ENCODE measurements around the gene SAPCD2. TPM values are rescaled to one million over a fixed set of nuclear protein-coding genes. Genes with fewer than 3 reads are reported as not detected.

SAPCD2 gene
- total and polyA plus RNA-seq, 12 donors = 0.07 to 1.7 (median 0.58) TPM

GRCh38 chr9:137077758-137078693 lies 7.7 kb upstream of the SAPCD2 start:
- peak in 2 of 7 donors; percentile 35 to 44 for DNase-seq
- WGBS, 4 donors = 8 to 25% (median 12%) methylated on average over 5 to 75 of the region's 76 CpGs

GRCh38 chr9:137077010-137077747 lies 6.8 kb upstream of the SAPCD2 start, which contains the start of gene UAP1L1:
Gene UAP1L1 (plus strand): TSS chr9:137077517. CDS start chr9:137077533, 16 bp downstream.
- Histone ChIP-seq H3K4me1 (replicated peaks in 1 of 2) (peaks cover 6 to 17% of the 10 kb centered on the region in 2 donors), H3K4me3 (peak within 1 kb of the TSS; percentile 25 to 87 (median 42)), H3K9me3 (replicated peaks in 1 of 3) (no peaks in the 10 kb centered on the region), H3K27me3 (no peaks in the 10 kb centered on the region), H3K27ac (peak within 1 kb of the TSS in 3 of 5 donors; percentile 43 to 73 (median 64)), H3K36me3 (replicated peaks in 1 of 2) (peaks cover 0 to 28% of the 10 kb centered on the region in 2 donors)
- peak; percentile 50 to 66 for TF ChIP-seq POLR2A (IDR thresholded peaks at IDR 0.05)
- TF ChIP-seq, protein P1, sequence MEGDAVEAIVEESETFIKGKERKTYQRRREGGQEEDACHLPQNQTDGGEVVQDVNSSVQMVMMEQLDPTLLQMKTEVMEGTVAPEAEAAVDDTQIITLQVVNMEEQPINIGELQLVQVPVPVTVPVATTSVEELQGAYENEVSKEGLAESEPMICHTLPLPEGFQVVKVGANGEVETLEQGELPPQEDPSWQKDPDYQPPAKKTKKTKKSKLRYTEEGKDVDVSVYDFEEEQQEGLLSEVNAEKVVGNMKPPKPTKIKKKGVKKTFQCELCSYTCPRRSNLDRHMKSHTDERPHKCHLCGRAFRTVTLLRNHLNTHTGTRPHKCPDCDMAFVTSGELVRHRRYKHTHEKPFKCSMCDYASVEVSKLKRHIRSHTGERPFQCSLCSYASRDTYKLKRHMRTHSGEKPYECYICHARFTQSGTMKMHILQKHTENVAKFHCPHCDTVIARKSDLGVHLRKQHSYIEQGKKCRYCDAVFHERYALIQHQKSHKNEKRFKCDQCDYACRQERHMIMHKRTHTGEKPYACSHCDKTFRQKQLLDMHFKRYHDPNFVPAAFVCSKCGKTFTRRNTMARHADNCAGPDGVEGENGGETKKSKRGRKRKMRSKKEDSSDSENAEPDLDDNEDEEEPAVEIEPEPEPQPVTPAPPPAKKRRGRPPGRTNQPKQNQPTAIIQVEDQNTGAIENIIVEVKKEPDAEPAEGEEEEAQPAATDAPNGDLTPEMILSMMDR (IDR thresholded peaks at IDR 0.05) = no peak
- intact Hi-C loops (cut with DNase I) = no loop called here
- 2 to 3% (median 2%) methylated on average over 13 to 81 of the region's 87 CpGs; no CpG with 5 or more reads in 1 of the 4 donors for WGBS, 4 donors
- peak; percentile 82 to 91 (median 85) for DNase-seq

More at GRCh38 chr9:137077758-137078693, 7.7 kb upstream of the SAPCD2 start:
- Histone ChIP-seq H3K9me3 (replicated peaks in 1 of 3) (no peaks in the 10 kb centered on the region), H3K4me1 (replicated peaks in 1 of 2) (peaks cover 6 to 20% of the 10 kb centered on the region in 2 donors), H3K36me3 (replicated peaks in 1 of 2) (peaks cover 0 to 36% of the 10 kb centered on the region in 2 donors), H3K27ac (peak overlapping the region in 2 of 5 donors; percentile 64 to 73), H3K4me3 (peak overlapping the region; percentile 25 to 87 (median 42)), H3K27me3 (no peaks in the 10 kb centered on the region)
- intact Hi-C loops (cut with DNase I) = no loop called here
- TF ChIP-seq, protein P1 (IDR thresholded peaks at IDR 0.05) = no peak

- Histone ChIP-seq H3K4me1 (replicated peaks in 1 of 2) (peaks cover 6 to 17% of the 10 kb centered on the region in 2 donors), H3K36me3 (replicated peaks in 1 of 2) (peaks cover 0 to 26% of the 10 kb centered on the region in 2 donors), H3K9me3 (replicated peaks in 1 of 3) (no peaks in the 10 kb centered on the region), H3K27ac (peak overlapping the region in 3 of 5 donors; percentile 43 to 73 (median 64)), H3K4me3 (peak overlapping the region in 1 of 4 donors; percentile 87), H3K27me3 (no peaks in the 10 kb centered on the region)
- TF ChIP-seq, protein P1 (IDR thresholded peaks at IDR 0.05) = no peak
- no peak for TF ChIP-seq POLR2A (IDR thresholded peaks at IDR 0.05)
- no peak for DNase-seq
- intact Hi-C loops (cut with DNase I) = no loop called here
- WGBS, 4 donors = 61 to 89% (median 68%) methylated on average over 5 to 15 of the region's 15 CpGs
These were observed 6.3 kb upstream of the SAPCD2 start for GRCh38 chr9:137076636-137077009.

- WGBS, 4 donors = 75 to 78% (median 76%) methylated on average over 12 of the region's 12 CpGs
- DNase-seq = no peak
- H3K27me3 ChIP-seq = no peaks in the 10 kb centered on the region
These were observed 5.0 kb upstream of the SAPCD2 start for GRCh38 chr9:137075275-137075775.

More at GRCh38 chr9:137075275-137075775, 5.0 kb upstream of the SAPCD2 start:
- Histone ChIP-seq H3K4me1 (replicated peaks in 1 of 2) (peaks cover 6 to 24% of the 10 kb centered on the region in 2 donors), H3K4me3 (no peak overlapping the region), H3K9me3 (replicated peaks in 1 of 3) (no peaks in the 10 kb centered on the region), H3K36me3 (replicated peaks in 1 of 2) (peaks cover 0 to 16% of the 10 kb centered on the region in 2 donors), H3K27ac (no peak overlapping the region)
- intact Hi-C loops (cut with DNase I) = no loop called here
- no peak for TF ChIP-seq POLR2A (IDR thresholded peaks at IDR 0.05)
- TF ChIP-seq, protein P1 (IDR thresholded peaks at IDR 0.05) = no peak
